DOHH2 (cell line): ENCODE data around the gene HLA-F.

ENCODE experiments used
- CTCF ChIP-seq: fragments of 200-600 bp; sonication (generic); IDR thresholded peaks from one replicate; pipeline ENCODE4 v1.5.1; 2014; ENCODE audit warnings: antibody characterized with exemption, mild to moderate bottlenecking, low read depth, low read length; ENCODE audit not compliant: poor library complexity, severe bottlenecking
- EZH2phosphoT487 ChIP-seq: fragments of 200-600 bp; sonication (generic); IDR thresholded peaks from 2 replicates; pipeline ENCODE4 v1.6.1; 2017; ENCODE audit warnings: borderline replicate concordance, mild to moderate bottlenecking, antibody characterized with exemption, low read length, moderate library complexity, mixed read lengths

- TF ChIP-seq EZH2phosphoT487 (no peak), CTCF (no peak)
These were observed 16.1 kb downstream of the HLA-F start for GRCh38 chr6:29739136-29739881.
